GM21737 (cell line): ENCODE measurements around the gene SLC35F6.
"Not testable (repeated sequence)": the region's sequence is repeated elsewhere in the genome, so short reads cannot be mapped to it uniquely, and the experiment has no call there.

Experiments
- ATAC-seq: cut with Tn5 transposase; IDR thresholded peaks from one replicate; pipeline ENCODE4 v1.9.1; 2021; ENCODE audit warnings: mild to moderate bottlenecking, moderate library complexity; ENCODE audit not compliant: unreplicated experiment

Gene SLC35F6

DNA sequence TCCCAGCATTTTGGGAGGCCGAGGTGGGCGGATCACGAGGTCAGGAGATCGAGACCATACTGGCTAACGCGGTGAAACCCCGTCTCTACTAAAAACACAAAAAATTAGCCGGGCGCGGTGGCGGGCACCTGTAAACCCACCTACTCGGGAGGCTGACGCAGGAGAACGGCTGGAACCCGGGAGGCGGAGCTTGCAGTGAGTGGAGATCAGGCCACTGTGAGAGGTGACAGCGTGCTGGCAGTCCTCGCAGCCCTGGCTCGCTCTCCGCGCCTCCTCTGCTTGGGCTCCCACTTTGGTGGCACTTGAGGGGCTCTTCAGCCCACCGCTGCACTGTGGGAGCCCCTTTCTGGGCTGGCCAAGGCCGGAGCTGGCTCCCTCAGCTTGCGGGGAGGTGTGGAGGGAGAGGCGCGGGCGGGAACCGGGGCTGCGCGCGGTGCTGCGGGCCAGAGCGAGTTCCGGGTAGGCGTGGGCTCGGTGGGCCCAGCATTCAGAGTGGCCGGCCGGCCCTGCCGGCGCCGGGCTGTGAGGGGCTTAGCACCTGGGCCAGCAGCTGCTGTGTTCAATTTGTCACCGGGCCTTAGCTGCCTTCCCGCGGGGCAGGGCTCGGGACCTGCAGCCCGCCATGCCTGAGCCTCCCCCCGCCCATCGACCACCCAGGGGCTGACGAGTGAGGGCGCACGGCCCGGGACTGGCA lies 50.1 kb downstream of the SLC35F6 start:
- not testable (repeated sequence) for ATAC-seq

DNA sequence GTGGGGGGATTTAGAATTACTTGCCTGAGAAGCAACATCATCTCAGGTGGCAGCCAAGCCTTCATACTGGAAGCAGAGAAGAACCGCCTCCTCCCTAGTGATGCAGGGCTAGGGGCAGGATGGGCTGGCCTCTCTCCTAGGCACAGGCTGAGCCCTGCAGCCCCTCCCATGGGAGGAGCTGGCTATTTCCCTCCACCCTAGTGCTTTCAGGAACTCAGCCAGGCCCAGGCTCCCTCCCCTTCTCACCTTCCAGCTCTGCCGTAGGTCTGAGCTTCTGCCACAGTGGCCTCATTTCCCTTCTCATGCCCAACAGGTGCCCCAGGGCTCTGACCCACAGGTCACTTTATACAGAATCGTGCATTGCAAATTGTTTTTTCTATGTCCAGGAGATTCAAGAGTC lies 52.8 kb downstream of the SLC35F6 start:
- no peak for ATAC-seq

DNA sequence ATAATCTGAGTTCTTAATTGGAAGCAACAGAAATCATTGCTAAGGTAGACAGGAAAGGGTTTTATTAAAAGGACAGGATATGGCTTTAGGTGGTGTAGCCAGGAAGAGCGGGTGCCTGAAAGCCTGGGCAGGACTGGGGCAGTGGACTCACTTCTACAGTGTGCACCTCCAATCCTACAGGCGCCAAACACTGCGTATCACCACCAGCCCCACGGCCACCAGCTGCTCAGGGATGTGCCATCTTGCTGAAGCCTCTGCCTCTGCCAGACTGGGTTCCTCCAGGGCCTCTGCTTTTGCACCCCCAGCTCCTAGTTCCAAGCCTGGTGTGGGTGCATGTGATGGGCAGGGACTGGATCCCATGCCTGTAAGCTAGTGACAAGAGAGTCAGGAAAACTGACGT lies 54.2 kb downstream of the SLC35F6 start:
- ATAC-seq, result no peak

DNA sequence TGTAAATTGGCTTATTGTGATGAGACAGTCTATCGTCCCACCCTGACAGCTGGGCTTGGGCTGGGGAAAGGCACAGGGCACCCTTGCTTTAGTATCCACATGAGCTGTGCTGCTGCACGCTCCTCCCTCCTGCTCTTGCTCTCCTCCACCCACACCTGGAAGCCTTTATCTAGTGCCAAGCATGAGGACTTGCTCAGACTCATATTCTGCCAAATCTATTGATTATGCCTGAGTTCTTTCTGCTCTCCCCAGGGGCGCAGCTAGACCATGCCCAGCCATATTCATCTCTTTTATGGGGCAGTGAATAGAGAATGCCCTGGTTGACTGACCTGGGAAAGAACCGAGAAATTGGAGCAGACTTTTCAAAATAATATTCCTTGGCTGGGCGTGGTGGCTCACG lies 54.9 kb downstream of the SLC35F6 start:
- ATAC-seq, result no peak

DNA sequence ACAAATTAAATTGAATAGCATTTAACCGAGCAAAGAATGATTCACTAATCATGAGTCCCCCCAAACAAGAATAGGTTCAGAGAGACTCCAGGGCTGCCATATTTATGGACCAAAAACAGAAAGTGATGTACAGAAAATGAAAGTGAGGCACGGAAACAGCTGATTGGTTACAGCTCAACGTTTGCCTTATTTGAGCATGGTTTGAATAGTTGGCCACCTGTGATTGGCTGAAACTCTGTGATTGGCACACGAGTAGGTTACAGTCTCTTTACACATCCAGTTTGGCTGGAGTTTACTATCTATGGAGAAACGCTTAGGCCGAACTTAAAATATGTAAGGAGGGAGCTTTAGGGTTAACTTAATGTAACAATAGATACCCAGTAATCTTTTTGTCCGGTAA lies 56.8 kb downstream of the SLC35F6 start:
- ATAC-seq, result no peak

DNA sequence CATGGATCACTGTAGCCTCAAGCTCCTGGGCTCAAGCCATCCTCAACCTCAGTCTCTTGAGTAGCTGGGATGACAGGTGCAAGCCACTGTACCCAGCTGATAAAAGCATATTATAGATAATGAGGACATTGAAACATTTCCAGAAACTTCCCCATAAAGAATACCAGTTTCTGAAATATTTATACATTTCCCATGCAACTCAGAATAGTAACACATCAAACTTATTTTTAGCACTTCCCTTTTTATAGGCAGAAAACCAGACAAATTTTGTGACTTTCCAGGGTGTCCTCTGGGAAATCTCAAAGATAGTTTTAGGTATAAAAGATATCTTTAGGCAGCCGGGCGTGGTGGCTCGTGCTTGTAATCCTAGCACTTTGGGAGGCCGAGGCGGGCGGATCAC lies 58.8 kb downstream of the SLC35F6 start:
- ATAC-seq, result no peak
